ENCODE data around the gene NACC2.

Gene NACC2

GRCh38 chr9:136086951-136087740 lies 7.9 kb downstream of the NACC2 start:
- Histone ChIP-seq H3K4me3 (ENCODE audit: low read length) (no peak overlapping the region), H3K27ac (ENCODE audit: low read length) (no peak overlapping the region), H3K27me3 (ENCODE audit: low read depth, low read length) (peaks cover 15% of the 10 kb centered on the region; the same call in 1 of the 2 replicates), H3K36me3 (replicated peaks; ENCODE audit: low read depth, low read length) (no peaks in the 10 kb centered on the region), H3K79me2 (ENCODE audit: low read length) (no peaks in the 10 kb centered on the region), H3K4me2 (ENCODE audit: low read length) (no peak overlapping the region), H2AFZ (ENCODE audit: low read depth, low read length) (no peak overlapping the region), H4K20me1 (ENCODE audit: insufficient read depth, low read length) (no peaks in the 10 kb centered on the region), H3K4me1 (ENCODE audit: low read length) (no peaks in the 10 kb centered on the region; the same call in 1 of the 2 replicates), H3K9me3 (ENCODE audit: insufficient read depth, low read length) (no peaks in the 10 kb centered on the region), H3K9ac (ENCODE audit: low read length) (no peak overlapping the region)
- TF ChIP-seq CTCF (IDR thresholded peaks at IDR 0.05; ENCODE audit: low read depth, low read length): no peak
- no peak for TF ChIP-seq EZH2phosphoT487 (IDR thresholded peaks at IDR 0.05; ENCODE audit: low read depth)

- Histone ChIP-seq H3K4me1 (ENCODE audit: low read length) (no peaks in the 10 kb centered on the region; the same call in 1 of the 2 replicates), H3K27ac (ENCODE audit: low read length) (no peak overlapping the region), H3K4me2 (ENCODE audit: low read length) (no peak overlapping the region), H2AFZ (ENCODE audit: low read depth, low read length) (no peak overlapping the region), H3K4me3 (ENCODE audit: low read length) (no peak overlapping the region), H3K79me2 (ENCODE audit: low read length) (no peaks in the 10 kb centered on the region), H3K36me3 (replicated peaks; ENCODE audit: low read depth, low read length) (no peaks in the 10 kb centered on the region), H3K27me3 (ENCODE audit: low read depth, low read length) (peaks cover 15% of the 10 kb centered on the region; the same call in 1 of the 2 replicates), H4K20me1 (ENCODE audit: insufficient read depth, low read length) (no peaks in the 10 kb centered on the region), H3K9me3 (ENCODE audit: insufficient read depth, low read length) (no peaks in the 10 kb centered on the region), H3K9ac (ENCODE audit: low read length) (no peak overlapping the region)
- TF ChIP-seq EZH2phosphoT487 (IDR thresholded peaks at IDR 0.05; ENCODE audit: low read depth) (no peak), CTCF (IDR thresholded peaks at IDR 0.05; ENCODE audit: low read depth, low read length) (no peak)
Measured at GRCh38 chr9:136086213-136086881, 8.7 kb downstream of the NACC2 start.

GRCh38 chr9:136085815-136086212 lies 9.3 kb downstream of the NACC2 start:
- no peaks in the 10 kb centered on the region for H3K79me2 ChIP-seq (ENCODE audit: low read length)

More at GRCh38 chr9:136085815-136086212, 9.3 kb downstream of the NACC2 start:
- no peaks in the 10 kb centered on the region for H4K20me1 ChIP-seq (ENCODE audit: insufficient read depth, low read length)
- H3K36me3 ChIP-seq (replicated peaks; ENCODE audit: low read depth, low read length): no peaks in the 10 kb centered on the region
- no peak overlapping the region for H2AFZ ChIP-seq (ENCODE audit: low read depth, low read length)
- peaks cover 15% of the 10 kb centered on the region; the same call in 1 of the 2 replicates for H3K27me3 ChIP-seq (ENCODE audit: low read depth, low read length)
- TF ChIP-seq EZH2phosphoT487 (IDR thresholded peaks at IDR 0.05; ENCODE audit: low read depth): no peak
- no peak for TF ChIP-seq CTCF (IDR thresholded peaks at IDR 0.05; ENCODE audit: low read depth, low read length)
- no peak overlapping the region for H3K4me3 ChIP-seq (ENCODE audit: low read length)
- no peak overlapping the region for H3K9ac ChIP-seq (ENCODE audit: low read length)
- no peak overlapping the region for H3K27ac ChIP-seq (ENCODE audit: low read length)
- H3K9me3 ChIP-seq (ENCODE audit: insufficient read depth, low read length): no peaks in the 10 kb centered on the region
- H3K4me1 ChIP-seq (ENCODE audit: low read length): no peaks in the 10 kb centered on the region; the same call in 1 of the 2 replicates
- no peak overlapping the region for H3K4me2 ChIP-seq (ENCODE audit: low read length)

All from OCI-LY3 (cell line).